ENCODE results near the gene MAB21L3. TPM values are rescaled to one million over a fixed set of nuclear protein-coding genes. Genes with fewer than 3 reads are reported as not detected.
"Not testable (repeated sequence)": the region's sequence is repeated elsewhere in the genome, so short reads cannot be mapped to it uniquely, and the experiment has no call there.

The MAB21L3 gene
- total and polyA plus RNA-seq, 12 donors, result 0.03 to 1.8 (median 0.38) TPM; not detected in 8

DNA sequence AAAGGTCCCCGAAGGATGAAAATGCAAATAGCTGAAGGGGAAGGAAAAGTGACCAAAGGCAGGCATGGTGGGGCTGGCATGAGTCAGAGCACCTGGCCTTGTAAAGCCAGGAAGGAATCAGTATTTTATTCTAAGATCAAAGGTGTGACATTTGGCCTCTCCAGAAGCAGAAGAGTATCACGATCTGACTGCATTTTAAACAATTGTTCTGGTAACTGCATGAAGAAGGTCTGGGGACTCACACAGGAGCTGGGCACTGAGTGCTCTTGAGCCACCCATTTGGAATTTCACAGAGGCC lies 23.2 kb downstream of the MAB21L3 start:
- DNase-seq, result no peak
- Histone ChIP-seq H3K27me3 (no peaks in the 10 kb centered on the region), H3K27ac (no peak overlapping the region), H3K36me3 (replicated peaks in 1 of 2) (no peaks in the 10 kb centered on the region), H3K9me3 (replicated peaks in 1 of 3) (no peaks in the 10 kb centered on the region), H3K4me1 (replicated peaks in 1 of 2) (peaks cover 0 to 6% of the 10 kb centered on the region in 2 donors), H3K4me3 (no peak overlapping the region)
- no peak for TF ChIP-seq POLR2A (IDR thresholded peaks at IDR 0.05)
- TF ChIP-seq, protein P1, sequence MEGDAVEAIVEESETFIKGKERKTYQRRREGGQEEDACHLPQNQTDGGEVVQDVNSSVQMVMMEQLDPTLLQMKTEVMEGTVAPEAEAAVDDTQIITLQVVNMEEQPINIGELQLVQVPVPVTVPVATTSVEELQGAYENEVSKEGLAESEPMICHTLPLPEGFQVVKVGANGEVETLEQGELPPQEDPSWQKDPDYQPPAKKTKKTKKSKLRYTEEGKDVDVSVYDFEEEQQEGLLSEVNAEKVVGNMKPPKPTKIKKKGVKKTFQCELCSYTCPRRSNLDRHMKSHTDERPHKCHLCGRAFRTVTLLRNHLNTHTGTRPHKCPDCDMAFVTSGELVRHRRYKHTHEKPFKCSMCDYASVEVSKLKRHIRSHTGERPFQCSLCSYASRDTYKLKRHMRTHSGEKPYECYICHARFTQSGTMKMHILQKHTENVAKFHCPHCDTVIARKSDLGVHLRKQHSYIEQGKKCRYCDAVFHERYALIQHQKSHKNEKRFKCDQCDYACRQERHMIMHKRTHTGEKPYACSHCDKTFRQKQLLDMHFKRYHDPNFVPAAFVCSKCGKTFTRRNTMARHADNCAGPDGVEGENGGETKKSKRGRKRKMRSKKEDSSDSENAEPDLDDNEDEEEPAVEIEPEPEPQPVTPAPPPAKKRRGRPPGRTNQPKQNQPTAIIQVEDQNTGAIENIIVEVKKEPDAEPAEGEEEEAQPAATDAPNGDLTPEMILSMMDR (IDR thresholded peaks at IDR 0.05), result no peak
- intact Hi-C loops (cut with DNase I), result no loop called here
- WGBS, 4 donors, result 25 to 35% (median 33%) methylated on average over 2 of the region's 2 CpGs

DNA sequence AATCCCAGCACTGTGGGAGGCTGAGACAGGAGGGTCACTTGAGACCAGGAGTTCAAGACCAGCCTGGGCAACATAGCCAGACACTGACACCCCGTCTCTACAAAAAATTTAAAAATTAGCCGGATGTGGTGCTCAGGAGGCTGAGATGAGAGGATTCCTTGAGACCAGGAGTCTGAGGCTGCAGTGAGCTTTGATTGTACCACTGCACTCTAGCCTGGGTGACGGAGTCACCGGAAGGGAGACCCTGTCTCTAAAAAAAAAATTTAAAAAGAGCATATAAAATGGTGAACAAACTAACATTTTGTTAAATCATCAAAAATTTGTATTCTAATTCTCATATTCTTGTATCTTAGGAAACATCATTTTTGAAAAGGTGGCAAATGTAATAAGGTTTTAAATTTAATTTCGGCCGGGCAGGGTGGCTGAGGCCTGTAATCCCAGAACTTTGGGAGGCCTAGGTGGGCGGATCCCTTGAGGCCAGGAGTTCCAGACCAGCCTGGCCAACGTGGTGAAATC lies 27.1 kb downstream of the MAB21L3 start:
- Histone ChIP-seq H3K27ac (peak overlapping the region in 1 of 5 donors; percentile 13), H3K9me3 (replicated peaks in 1 of 3) (peaks cover 0 to under 1% (median 0%) of the 10 kb centered on the region in 3 donors), H3K4me3 (no peak overlapping the region), H3K36me3 (replicated peaks in 1 of 2) (no peaks in the 10 kb centered on the region), H3K27me3 (no peaks in the 10 kb centered on the region), H3K4me1 (replicated peaks in 1 of 2) (peaks cover 0 to 6% of the 10 kb centered on the region in 2 donors)
- TF ChIP-seq POLR2A (IDR thresholded peaks at IDR 0.05), result no peak
- TF ChIP-seq, protein P1 (IDR thresholded peaks at IDR 0.05), result no peak
- DNase-seq, result no peak
- 91 to 94% (median 92%) methylated on average over 8 of the region's 8 CpGs for WGBS, 4 donors
- intact Hi-C loops (cut with DNase I), result no loop called here

GRCh38 chr1:116139592-116140134 lies 28.5 kb downstream of the MAB21L3 start:
- 77 to 87% (median 82%) methylated on average over 6 of the region's 6 CpGs for WGBS, 4 donors
- intact Hi-C loops (cut with DNase I), result loop anchor here in 1 of 2 donors (10.0 kb wide), 1 partner anchor 225 kb away; no protein-coding TSS in a partner anchor
- no peak for DNase-seq

DNA sequence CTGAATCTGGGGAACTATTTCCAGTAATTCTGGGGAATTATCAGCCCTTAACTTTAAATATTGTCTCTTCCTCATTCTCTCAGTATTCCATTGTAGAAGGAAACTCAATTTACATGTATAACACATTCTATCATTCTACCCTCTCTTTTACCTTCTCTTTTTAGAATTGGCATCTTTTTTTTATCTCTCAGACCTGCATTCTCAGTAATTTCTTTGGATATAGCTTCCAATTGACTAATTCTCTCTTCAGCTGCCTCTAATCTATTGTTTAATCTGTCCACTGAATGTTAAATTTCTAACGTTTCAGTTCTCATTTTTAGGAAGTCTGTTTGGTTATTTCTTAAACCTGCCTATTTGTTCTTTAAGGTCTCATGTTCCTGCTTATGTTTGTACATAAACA lies 33.0 kb downstream of the MAB21L3 start:
- H3K27ac ChIP-seq, result no peak overlapping the region
- H3K36me3 ChIP-seq (replicated peaks in 1 of 2), result no peaks in the 10 kb centered on the region
- H3K27me3 ChIP-seq, result peaks cover 4% of the 10 kb centered on the region
- H3K9me3 ChIP-seq (replicated peaks in 1 of 3), result peaks cover 0 to 7% (median 0%) of the 10 kb centered on the region in 3 donors
- H3K4me1 ChIP-seq (replicated peaks in 1 of 2), result peaks cover 0 to 3% of the 10 kb centered on the region in 2 donors
- TF ChIP-seq, protein P1 (IDR thresholded peaks at IDR 0.05), result no peak
- no peak for TF ChIP-seq POLR2A (IDR thresholded peaks at IDR 0.05)
- no peak overlapping the region for H3K4me3 ChIP-seq
- DNase-seq, result no peak
- WGBS, 4 donors, result 51 to 68% (median 62%) methylated on average over 1 of the region's 1 CpG
- intact Hi-C loops (cut with DNase I), result loop anchor here in 1 of 2 donors (10.0 kb wide), 1 partner anchor 221 kb away; no protein-coding TSS in a partner anchor

More at GRCh38 chr1:116139592-116140134, 28.5 kb downstream of the MAB21L3 start:
- no peak for TF ChIP-seq POLR2A (IDR thresholded peaks at IDR 0.05)
- TF ChIP-seq, protein P1 (IDR thresholded peaks at IDR 0.05), result no peak
- H3K9me3 ChIP-seq (replicated peaks in 1 of 3), result peaks cover 0 to 7% (median 0%) of the 10 kb centered on the region in 3 donors
- H3K27me3 ChIP-seq, result peaks cover 4% of the 10 kb centered on the region
- H3K4me3 ChIP-seq, result no peak overlapping the region
- H3K36me3 ChIP-seq (replicated peaks in 1 of 2), result no peaks in the 10 kb centered on the region
- H3K27ac ChIP-seq, result no peak overlapping the region
- H3K4me1 ChIP-seq (replicated peaks in 1 of 2), result peaks cover 0 to 6% of the 10 kb centered on the region in 2 donors

DNA sequence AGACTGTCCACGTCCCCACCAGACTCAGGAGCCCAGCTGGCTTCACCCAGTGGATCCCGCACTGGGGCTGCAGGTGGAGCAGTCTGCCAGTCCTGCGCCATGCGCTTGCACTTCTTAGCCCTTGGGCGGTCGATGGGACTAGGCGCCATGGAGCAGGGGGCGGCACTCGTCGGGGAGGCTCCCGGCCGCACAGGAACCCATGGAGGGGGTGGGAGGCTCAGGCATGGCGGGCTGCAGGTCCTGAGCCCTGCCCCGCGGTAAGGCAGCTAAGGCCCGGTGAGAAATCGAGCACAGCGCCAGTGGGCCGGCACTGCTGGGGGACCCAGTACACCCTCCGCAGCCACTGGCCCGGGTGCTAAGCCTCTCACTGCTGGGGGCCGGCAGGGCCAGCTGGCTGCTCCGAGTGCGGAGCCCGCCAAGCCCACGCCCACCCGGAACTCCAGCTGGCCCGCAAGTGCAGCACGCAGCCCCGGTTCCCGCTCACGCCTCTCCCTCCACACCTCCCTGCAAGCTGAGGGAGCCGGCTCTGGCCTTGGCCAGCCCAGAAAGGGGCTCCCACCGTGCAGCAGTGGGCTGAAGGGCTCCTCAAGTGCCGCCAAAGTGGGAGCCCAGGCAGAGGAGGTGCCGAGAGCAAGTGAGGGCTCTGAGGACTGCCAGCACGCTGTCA lies 35.4 kb downstream of the MAB21L3 start:
- WGBS, 4 donors, result 89 to 96% (median 90%) methylated on average over 1 to 37 of the region's 37 CpGs
- peak in 1 of 7 donors; percentile 11 for DNase-seq
- not testable (repeated sequence) for H3K36me3 ChIP-seq (replicated peaks in 1 of 2); H3K27ac ChIP-seq; H3K4me1 ChIP-seq (replicated peaks in 1 of 2); H3K4me3 ChIP-seq; H3K9me3 ChIP-seq (replicated peaks in 1 of 3); H3K27me3 ChIP-seq
- intact Hi-C loops (cut with DNase I), result loop anchor here in 1 of 2 donors (10.0 kb wide), 1 partner anchor 218 kb away; no protein-coding TSS in a partner anchor

All from adrenal gland (tissue), 12 donors.